Activated T-cell treated with anti-CD3 and anti-CD28 coated beads, Interleukin-2, amount 50 U/mL, for 24 hours (primary cell): Measurements from ENCODE around the gene SMARCD1.

Experiments
- DNase-seq: peaks from one replicate; pipeline ENCODE4 v3.0.0-alpha.2; 2020
- H3K27ac Mint-ChIP-seq: 2 replicates; pipeline ENCODE4 v1.8.0; 2020; ENCODE audit warnings: mild to moderate bottlenecking, mixed read lengths
- H3K27me3 Mint-ChIP-seq: 2 replicates; pipeline ENCODE4 v1.8.0; 2020; ENCODE audit warnings: mixed read lengths
- H3K36me3 Mint-ChIP-seq: 2 replicates; pipeline ENCODE4 v1.8.0; 2020; ENCODE audit warnings: low read depth, mixed read lengths
- H3K4me1 Mint-ChIP-seq: 2 replicates; pipeline ENCODE4 v1.8.0; 2020; ENCODE audit warnings: low read depth, mixed read lengths
- H3K4me3 Mint-ChIP-seq: 2 replicates; pipeline ENCODE4 v1.8.0; 2020; ENCODE audit warnings: mild to moderate bottlenecking, moderate library complexity, mixed read lengths
- H3K9me3 Mint-ChIP-seq: 2 replicates; pipeline ENCODE4 v1.8.0; 2020; ENCODE audit warnings: mixed read lengths

The SMARCD1 gene

GRCh38 chr12:50101663-50102062 lies 16.5 kb downstream of the SMARCD1 start:
- H3K36me3 Mint-ChIP-seq: peaks cover 54% of the 10 kb centered on the region
- DNase-seq: no peak
- no peaks in the 10 kb centered on the region for H3K9me3 Mint-ChIP-seq
- no peaks in the 10 kb centered on the region for H3K4me1 Mint-ChIP-seq
- peak overlapping the region; percentile 35 for H3K27ac Mint-ChIP-seq
- H3K4me3 Mint-ChIP-seq: no peak overlapping the region
- H3K27me3 Mint-ChIP-seq: no peaks in the 10 kb centered on the region

DNA sequence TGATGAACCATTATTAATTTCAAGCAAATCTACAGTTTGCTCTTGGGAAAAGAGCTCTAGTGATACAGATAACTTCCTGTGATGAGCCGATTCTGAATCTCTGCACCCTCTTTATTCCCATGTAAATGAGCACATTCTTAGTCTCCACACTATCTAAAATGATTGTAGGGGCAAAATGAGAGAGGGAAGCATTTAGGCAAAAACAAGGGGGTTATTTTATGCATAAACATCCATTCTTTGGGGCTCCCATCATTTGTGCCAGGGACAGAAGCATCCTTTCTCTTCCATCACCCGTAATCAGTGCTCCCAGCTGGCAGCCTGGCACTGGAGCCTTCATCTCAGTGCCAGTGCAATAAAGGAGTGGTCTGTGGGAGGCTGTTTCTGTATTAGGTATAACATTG lies 17.0 kb downstream of the SMARCD1 start:
- Mint-ChIP-seq H3K9me3 (no peaks in the 10 kb centered on the region), H3K27me3 (no peaks in the 10 kb centered on the region), H3K4me3 (no peak overlapping the region), H3K36me3 (peaks cover 50% of the 10 kb centered on the region), H3K27ac (no peak overlapping the region), H3K4me1 (no peaks in the 10 kb centered on the region)
- no peak for DNase-seq

- H3K4me3 Mint-ChIP-seq: no peak overlapping the region
- H3K9me3 Mint-ChIP-seq: no peaks in the 10 kb centered on the region
- H3K27me3 Mint-ChIP-seq: no peaks in the 10 kb centered on the region
- H3K27ac Mint-ChIP-seq: no peak overlapping the region
- no peaks in the 10 kb centered on the region for H3K4me1 Mint-ChIP-seq
- DNase-seq: no peak
- peaks cover 43% of the 10 kb centered on the region for H3K36me3 Mint-ChIP-seq
Observed at GRCh38 chr12:50102646-50103309, 17.6 kb downstream of the SMARCD1 start.

DNA sequence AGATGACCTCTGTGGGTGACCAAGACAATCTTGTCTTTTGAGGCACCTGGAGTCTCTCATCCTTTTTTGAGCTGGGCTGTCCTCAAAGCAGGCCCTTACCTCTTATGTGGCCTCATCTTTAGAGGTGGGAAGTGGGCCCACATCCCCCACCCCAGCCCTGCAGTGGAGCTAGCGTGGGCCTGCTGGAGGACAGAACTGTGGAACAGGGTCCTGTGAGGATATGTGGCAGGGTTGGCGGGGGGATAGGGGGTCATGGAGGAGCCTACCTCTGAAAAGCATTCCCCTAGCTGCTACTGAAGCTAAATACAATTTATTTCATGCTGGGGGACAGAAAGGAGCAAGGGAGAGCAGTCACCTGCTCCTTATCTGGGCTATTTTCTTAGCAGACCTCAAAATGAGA lies 18.2 kb downstream of the SMARCD1 start:
- Mint-ChIP-seq H3K27me3 (no peaks in the 10 kb centered on the region), H3K4me3 (no peak overlapping the region), H3K36me3 (peaks cover 37% of the 10 kb centered on the region), H3K27ac (no peak overlapping the region), H3K4me1 (no peaks in the 10 kb centered on the region), H3K9me3 (no peaks in the 10 kb centered on the region)
- no peak for DNase-seq

- Mint-ChIP-seq H3K27ac (no peak within 1 kb of the TSS), H3K9me3 (no peaks in the 10 kb centered on the region), H3K27me3 (no peaks in the 10 kb centered on the region), H3K4me3 (no peak within 1 kb of the TSS), H3K36me3 (peaks cover 32% of the 10 kb centered on the region), H3K4me1 (no peaks in the 10 kb centered on the region)
- DNase-seq: no peak
Observed at GRCh38 chr12:50103767-50104321, 18.7 kb downstream of the SMARCD1 start, which contains the start of gene GPD1. Gene GPD1 (plus strand): TSS chr12:50104008. CDS start chr12:50104051, 43 bp downstream.

- Mint-ChIP-seq H3K9me3 (no peaks in the 10 kb centered on the region), H3K27me3 (no peaks in the 10 kb centered on the region), H3K4me1 (no peaks in the 10 kb centered on the region), H3K36me3 (peaks cover 24% of the 10 kb centered on the region), H3K4me3 (no peak overlapping the region), H3K27ac (no peak overlapping the region)
- DNase-seq: no peak
Observed at GRCh38 chr12:50104417-50105366, 19.6 kb downstream of the SMARCD1 start.

- peaks cover 8% of the 10 kb centered on the region for H3K4me1 Mint-ChIP-seq
- no peak overlapping the region for H3K4me3 Mint-ChIP-seq
- H3K27ac Mint-ChIP-seq: no peak overlapping the region
- no peak for DNase-seq
- H3K36me3 Mint-ChIP-seq: peaks cover 12% of the 10 kb centered on the region
- H3K27me3 Mint-ChIP-seq: no peaks in the 10 kb centered on the region
- H3K9me3 Mint-ChIP-seq: no peaks in the 10 kb centered on the region
Observed at GRCh38 chr12:50105913-50106450, 20.8 kb downstream of the SMARCD1 start.

GRCh38 chr12:50106907-50107306 lies 21.8 kb downstream of the SMARCD1 start:
- no peak for DNase-seq
- H3K27ac Mint-ChIP-seq: no peak overlapping the region
- no peak overlapping the region for H3K4me3 Mint-ChIP-seq
- peaks cover 13% of the 10 kb centered on the region for H3K4me1 Mint-ChIP-seq
- peaks cover 4% of the 10 kb centered on the region for H3K36me3 Mint-ChIP-seq
- no peaks in the 10 kb centered on the region for H3K9me3 Mint-ChIP-seq
- no peaks in the 10 kb centered on the region for H3K27me3 Mint-ChIP-seq

- H3K4me1 Mint-ChIP-seq: peaks cover 13% of the 10 kb centered on the region
- H3K4me3 Mint-ChIP-seq: no peak overlapping the region
- H3K36me3 Mint-ChIP-seq: peaks cover 7% of the 10 kb centered on the region
- no peaks in the 10 kb centered on the region for H3K9me3 Mint-ChIP-seq
- no peak overlapping the region for H3K27ac Mint-ChIP-seq
- no peak for DNase-seq
- no peaks in the 10 kb centered on the region for H3K27me3 Mint-ChIP-seq
Observed at GRCh38 chr12:50107416-50108268, 22.5 kb downstream of the SMARCD1 start.

DNA sequence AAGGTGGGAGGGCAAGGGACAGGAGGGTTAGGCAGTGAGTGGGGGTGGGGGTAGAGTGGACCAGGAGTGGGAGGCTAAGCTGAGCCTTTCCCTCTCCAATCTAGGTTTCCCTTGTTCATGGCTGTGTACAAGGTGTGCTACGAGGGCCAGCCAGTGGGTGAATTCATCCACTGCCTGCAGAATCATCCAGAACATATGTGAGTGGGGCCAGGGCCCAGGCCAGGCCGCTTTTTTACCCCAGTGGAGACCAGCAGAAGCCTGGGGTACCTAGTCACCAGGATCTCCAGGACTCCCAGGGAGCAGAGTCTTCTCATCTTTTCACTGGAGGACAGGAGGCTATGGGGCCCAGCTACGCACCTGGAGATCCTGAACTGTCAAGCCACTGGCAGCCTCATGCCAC lies 24.2 kb downstream of the SMARCD1 start:
- H3K36me3 Mint-ChIP-seq: peaks cover 15% of the 10 kb centered on the region
- H3K4me3 Mint-ChIP-seq: no peak overlapping the region
- H3K4me1 Mint-ChIP-seq: peaks cover 22% of the 10 kb centered on the region
- H3K27ac Mint-ChIP-seq: no peak overlapping the region
- no peaks in the 10 kb centered on the region for H3K27me3 Mint-ChIP-seq
- DNase-seq: no peak
- no peaks in the 10 kb centered on the region for H3K9me3 Mint-ChIP-seq

DNA sequence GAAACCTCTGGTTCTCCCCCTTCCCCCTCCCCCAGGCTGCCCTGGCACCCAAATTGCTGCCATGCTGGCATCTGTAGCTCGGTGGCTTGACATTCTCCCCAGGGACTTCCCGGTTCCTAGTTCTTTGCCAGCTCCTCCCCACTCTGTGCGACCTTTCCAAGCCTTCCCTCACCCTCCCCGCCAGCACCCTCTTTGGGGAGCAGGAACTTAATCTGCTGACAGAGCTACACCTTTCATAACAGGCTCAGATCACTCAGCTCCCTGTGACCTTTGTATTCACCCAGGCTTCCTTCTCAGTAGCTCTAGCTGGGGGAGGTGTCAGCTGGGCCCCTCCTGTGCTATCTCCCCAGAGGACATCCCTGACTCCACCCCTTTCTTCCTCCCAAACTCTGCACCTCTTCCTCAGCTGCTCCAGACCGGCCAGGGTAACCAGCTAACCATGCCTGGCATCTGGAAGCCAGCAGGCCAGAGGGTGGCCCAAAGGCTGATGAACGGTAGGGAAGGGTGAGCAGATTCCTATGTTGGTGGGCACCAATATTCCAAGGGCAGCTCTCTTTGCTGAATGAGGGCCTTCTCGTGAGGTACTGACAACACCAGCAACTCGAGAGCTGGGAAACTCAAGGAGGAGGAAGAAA lies 25.1 kb downstream of the SMARCD1 start:
- Mint-ChIP-seq H3K27ac (peak overlapping the region; percentile 55), H3K4me3 (peak overlapping the region; percentile 27), H3K27me3 (no peaks in the 10 kb centered on the region), H3K36me3 (peaks cover 17% of the 10 kb centered on the region), H3K4me1 (peaks cover 24% of the 10 kb centered on the region), H3K9me3 (no peaks in the 10 kb centered on the region)
- DNase-seq: no peak

DNA sequence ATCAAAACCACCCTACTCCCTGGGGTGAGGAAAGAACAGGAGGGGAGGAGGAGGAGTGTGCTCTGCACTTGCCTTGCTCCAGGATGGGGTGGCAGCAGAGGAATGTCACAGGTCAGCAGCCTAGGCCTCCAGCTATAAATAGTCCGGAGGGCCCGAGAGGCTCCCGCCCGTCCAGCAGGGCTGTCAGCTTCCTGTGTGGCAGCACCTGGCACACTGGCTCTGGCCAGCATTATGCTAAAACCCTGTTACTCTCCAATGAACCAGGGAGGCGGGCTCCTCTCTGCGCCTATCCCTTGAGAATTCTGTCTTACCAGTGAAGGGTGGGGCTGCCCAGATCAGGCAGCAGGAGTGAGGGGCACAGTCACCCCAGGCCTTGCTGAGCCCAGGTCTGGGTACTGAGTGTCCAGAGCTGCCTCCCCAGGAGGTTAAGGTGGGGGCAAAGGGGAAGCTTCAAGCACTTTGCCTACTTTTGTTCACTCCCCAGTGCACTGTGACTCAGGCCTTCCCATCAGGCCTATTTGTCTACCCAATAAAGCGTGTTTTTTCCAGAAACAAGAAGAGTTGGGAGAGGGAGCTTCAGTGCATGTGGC lies 25.7 kb downstream of the SMARCD1 start:
- H3K9me3 Mint-ChIP-seq: no peaks in the 10 kb centered on the region
- H3K36me3 Mint-ChIP-seq: peaks cover 23% of the 10 kb centered on the region
- H3K27me3 Mint-ChIP-seq: no peaks in the 10 kb centered on the region
- peak; percentile 39 for DNase-seq
- H3K4me3 Mint-ChIP-seq: peak overlapping the region; percentile 99
- peak overlapping the region; percentile 99 for H3K27ac Mint-ChIP-seq
- H3K4me1 Mint-ChIP-seq: peaks cover 30% of the 10 kb centered on the region

- Mint-ChIP-seq H3K36me3 (peaks cover 27% of the 10 kb centered on the region), H3K4me3 (peak overlapping the region; percentile 99), H3K27ac (peak overlapping the region; percentile 99), H3K9me3 (no peaks in the 10 kb centered on the region), H3K4me1 (peaks cover 35% of the 10 kb centered on the region), H3K27me3 (no peaks in the 10 kb centered on the region)
- no peak for DNase-seq
Observed at GRCh38 chr12:50111395-50111692, 26.2 kb downstream of the SMARCD1 start.
